D721Med (cell line): ENCODE results near the gene TBC1D23.
"Not testable (repeated sequence)": the region's sequence is repeated elsewhere in the genome, so short reads cannot be mapped to it uniquely, and the experiment has no call there.

Experiments used
- DNase-seq: peaks from one replicate; pipeline ENCODE4 v3.0.0; 2011; ENCODE audit warnings: low spot score; ENCODE audit not compliant: insufficient read length
- FAIRE-seq: peaks from 2 replicates; lab custom pipeline; 2011; peaks lifted over from hg19 to GRCh38; lab: Jason Lieb, UNC
- CTCF ChIP-seq: IDR thresholded peaks from 2 replicates; pipeline ENCODE4 v1.5.1; 2012; ENCODE audit warnings: mild to moderate bottlenecking, control low read depth; ENCODE audit not compliant: insufficient read depth; ENCODE audit errors: missing control alignments

The TBC1D23 gene

GRCh38 chr3:100254168-100254777, 6.5 kb upstream of the TBC1D23 start:
- peak; percentile 82 for TF ChIP-seq CTCF
- DNase-seq: no peak
- no peak for FAIRE-seq

- FAIRE-seq: no peak
- no peak for DNase-seq
- TF ChIP-seq CTCF: no peak
These were observed 4.1 kb upstream of the TBC1D23 start for GRCh38 chr3:100256731-100257151.

- FAIRE-seq: no peak
- no peak for DNase-seq
- TF ChIP-seq CTCF: no peak
These were observed 3.2 kb upstream of the TBC1D23 start for GRCh38 chr3:100257586-100257985.

GRCh38 chr3:100260081-100260684, 609 bp upstream of the TBC1D23 start:
- no peak for TF ChIP-seq CTCF
- no peak for FAIRE-seq
- no peak for DNase-seq

- DNase-seq: no peak
- TF ChIP-seq CTCF: no peak
- FAIRE-seq: no peak
These were observed 702 bp downstream of the TBC1D23 start for GRCh38 chr3:100261485-100261903.

- not testable (repeated sequence) for FAIRE-seq, DNase-seq
These were observed 2.1 kb downstream of the TBC1D23 start for GRCh38 chr3:100262925-100263324.

- DNase-seq: no peak
- FAIRE-seq: no peak
These were observed 2.8 kb downstream of the TBC1D23 start for GRCh38 chr3:100263583-100263982.

More at GRCh38 chr3:100263583-100263982, 2.8 kb downstream of the TBC1D23 start:
- TF ChIP-seq CTCF: no peak
